ENCODE results near the gene GSK3A.

GSK3A gene

GRCh38 chr19:42226886-42227285 is 15.5 kb downstream of the GSK3A start:
- DNase-seq (ENCODE audit: low read depth in 2 of 2), result no peak

- no peak for DNase-seq (ENCODE audit: low read depth in 2 of 2)
These were observed 16.6 kb downstream of the GSK3A start for GRCh38 chr19:42225718-42226292.

GRCh38 chr19:42224940-42225717 is 17.3 kb downstream of the GSK3A start:
- DNase-seq (ENCODE audit: low read depth in 2 of 2), result no peak

GRCh38 chr19:42220751-42221097 is 21.7 kb downstream of the GSK3A start:
- DNase-seq (ENCODE audit: low read depth in 2 of 2), result no peak

- DNase-seq (ENCODE audit: low read depth in 2 of 2), result peak; percentile 89
These were observed 22.3 kb downstream of the GSK3A start, which contains the start of gene ZNF526 for GRCh38 chr19:42219812-42220750. Gene ZNF526, plus strand, starts transcription at chr19:42220312. Its CDS starts 4,092 bp downstream, at chr19:42224404.

- peak; percentile 91 to 93 for DNase-seq (ENCODE audit: low read depth in 2 of 2)
These were observed 24.6 kb downstream of the GSK3A start, which contains the start of gene DEDD2 for GRCh38 chr19:42217520-42218437. Gene DEDD2, minus strand, starts transcription at chr19:42217677. Its CDS starts 670 bp downstream, at chr19:42217007.

GRCh38 chr19:42216653-42217519 is 25.5 kb downstream of the GSK3A start:
- no peak for DNase-seq (ENCODE audit: low read depth in 2 of 2)

GRCh38 chr19:42214810-42215485 is 27.5 kb downstream of the GSK3A start:
- DNase-seq (ENCODE audit: low read depth in 2 of 2), result no peak

GRCh38 chr19:42212886-42213285 is 29.5 kb downstream of the GSK3A start:
- no peak for DNase-seq (ENCODE audit: low read depth in 2 of 2)

GRCh38 chr19:42208612-42209011 is 33.8 kb downstream of the GSK3A start:
- DNase-seq (ENCODE audit: low read depth in 2 of 2), result no peak

GRCh38 chr19:42207767-42208271 is 34.6 kb downstream of the GSK3A start:
- peak in 1 of 2 experiments; percentile 26 for DNase-seq (ENCODE audit: low read depth in 2 of 2)

GRCh38 chr19:42206871-42207755 is 35.3 kb downstream of the GSK3A start:
- no peak for DNase-seq (ENCODE audit: low read depth in 2 of 2)

- no peak for DNase-seq (ENCODE audit: low read depth in 2 of 2)
These were observed 37.7 kb downstream of the GSK3A start for GRCh38 chr19:42204664-42205063.

GRCh38 chr19:42203700-42204099 is 38.7 kb downstream of the GSK3A start:
- DNase-seq (ENCODE audit: low read depth in 2 of 2), result no peak

GRCh38 chr19:42202290-42202880 is 40.0 kb downstream of the GSK3A start:
- no peak for DNase-seq (ENCODE audit: low read depth in 2 of 2)

- no peak for DNase-seq (ENCODE audit: low read depth in 2 of 2)
These were observed 40.7 kb downstream of the GSK3A start for GRCh38 chr19:42201489-42202289.

- DNase-seq (ENCODE audit: low read depth in 2 of 2), result no peak
These were observed 42.2 kb downstream of the GSK3A start for GRCh38 chr19:42200116-42200715.
